ENCODE measurements around the gene ACR. TPM values are rescaled to one million over a fixed set of nuclear protein-coding genes. Genes with fewer than 3 reads are reported as not detected.

The ACR gene
- total RNA-seq, 4 donors from 2014 or later, result not detected

DNA sequence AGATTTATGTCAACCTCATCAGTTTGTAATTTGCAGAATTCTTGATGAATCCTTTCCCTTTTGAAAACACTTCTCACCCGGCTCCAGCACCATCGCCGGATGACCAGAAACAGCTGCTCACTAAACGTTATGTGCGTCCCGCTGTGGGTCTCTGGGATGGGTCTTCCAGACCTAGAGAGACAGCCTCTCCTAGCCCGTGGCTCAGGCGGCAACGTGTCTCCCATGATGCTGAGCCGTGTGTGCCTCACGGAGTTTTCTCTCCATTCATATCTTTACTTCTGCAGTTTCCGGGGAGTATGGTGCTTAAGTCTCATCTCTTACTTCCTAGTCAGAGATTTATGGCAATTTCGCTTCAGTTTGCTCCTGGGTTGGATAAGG, 25.0 kb upstream of the ACR start:
- no peaks in the 10 kb centered on the region for H3K27me3 ChIP-seq
- no peak for DNase-seq
- H3K4me3 ChIP-seq, result no peak overlapping the region
- no peaks in the 10 kb centered on the region for H3K36me3 ChIP-seq
- TF ChIP-seq POLR2A (IDR thresholded peaks at IDR 0.05), result no peak
- TF ChIP-seq, protein P1, sequence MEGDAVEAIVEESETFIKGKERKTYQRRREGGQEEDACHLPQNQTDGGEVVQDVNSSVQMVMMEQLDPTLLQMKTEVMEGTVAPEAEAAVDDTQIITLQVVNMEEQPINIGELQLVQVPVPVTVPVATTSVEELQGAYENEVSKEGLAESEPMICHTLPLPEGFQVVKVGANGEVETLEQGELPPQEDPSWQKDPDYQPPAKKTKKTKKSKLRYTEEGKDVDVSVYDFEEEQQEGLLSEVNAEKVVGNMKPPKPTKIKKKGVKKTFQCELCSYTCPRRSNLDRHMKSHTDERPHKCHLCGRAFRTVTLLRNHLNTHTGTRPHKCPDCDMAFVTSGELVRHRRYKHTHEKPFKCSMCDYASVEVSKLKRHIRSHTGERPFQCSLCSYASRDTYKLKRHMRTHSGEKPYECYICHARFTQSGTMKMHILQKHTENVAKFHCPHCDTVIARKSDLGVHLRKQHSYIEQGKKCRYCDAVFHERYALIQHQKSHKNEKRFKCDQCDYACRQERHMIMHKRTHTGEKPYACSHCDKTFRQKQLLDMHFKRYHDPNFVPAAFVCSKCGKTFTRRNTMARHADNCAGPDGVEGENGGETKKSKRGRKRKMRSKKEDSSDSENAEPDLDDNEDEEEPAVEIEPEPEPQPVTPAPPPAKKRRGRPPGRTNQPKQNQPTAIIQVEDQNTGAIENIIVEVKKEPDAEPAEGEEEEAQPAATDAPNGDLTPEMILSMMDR (IDR thresholded peaks at IDR 0.05), result no peak
- no peaks in the 10 kb centered on the region for H3K4me1 ChIP-seq
- H3K9me3 ChIP-seq, result no peaks in the 10 kb centered on the region
- no peak overlapping the region for H3K27ac ChIP-seq

DNA sequence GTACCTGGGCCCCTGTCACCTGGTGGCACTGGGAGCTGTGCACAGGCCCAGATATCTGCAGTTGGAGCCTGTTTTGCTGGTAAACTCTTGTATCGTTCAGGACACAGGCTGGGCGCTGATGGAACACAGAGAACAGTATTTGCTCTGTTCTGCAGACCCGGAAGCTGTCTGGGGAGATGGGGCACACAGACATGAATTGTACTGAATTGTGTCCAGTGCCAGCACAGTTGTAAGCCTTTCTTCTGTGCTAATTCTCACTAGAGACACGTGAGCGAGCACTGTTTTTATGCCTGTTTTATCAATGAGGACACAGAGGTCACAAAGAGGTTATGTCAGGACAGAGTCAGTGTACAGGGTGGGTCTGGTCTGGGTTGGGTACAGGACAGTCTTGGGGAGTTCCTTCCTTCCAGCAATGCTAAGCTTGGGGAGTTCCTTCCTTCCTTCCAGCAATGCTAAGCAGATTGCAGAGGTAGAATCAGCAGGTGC, 24.4 kb upstream of the ACR start:
- Histone ChIP-seq H3K4me1 (no peaks in the 10 kb centered on the region), H3K9me3 (no peaks in the 10 kb centered on the region), H3K36me3 (no peaks in the 10 kb centered on the region), H3K27ac (no peak overlapping the region), H3K27me3 (no peaks in the 10 kb centered on the region), H3K4me3 (no peak overlapping the region)
- no peak for TF ChIP-seq POLR2A (IDR thresholded peaks at IDR 0.05)
- TF ChIP-seq, protein P1 (IDR thresholded peaks at IDR 0.05), result no peak
- DNase-seq, result no peak

DNA sequence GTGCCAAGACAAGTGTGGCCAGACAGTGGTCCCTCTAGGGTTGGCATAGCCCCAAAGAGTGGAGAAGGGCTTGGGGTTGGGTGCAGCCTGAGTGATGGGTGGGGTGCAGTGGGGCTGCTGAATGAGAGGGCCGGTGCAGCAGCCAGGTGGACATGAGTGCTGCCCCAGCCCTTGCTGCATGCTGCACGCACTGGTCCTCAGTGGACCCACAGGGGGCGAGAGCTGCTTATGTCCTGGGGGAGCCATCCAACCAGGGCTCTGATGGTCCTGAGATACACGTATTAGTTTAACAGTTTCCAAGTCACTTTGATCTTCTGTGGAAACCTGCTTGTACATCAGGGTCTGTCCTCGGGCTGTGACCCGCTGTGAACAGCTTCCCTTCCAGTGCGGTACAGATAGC, 23.9 kb upstream of the ACR start:
- Histone ChIP-seq H3K9me3 (no peaks in the 10 kb centered on the region), H3K36me3 (no peaks in the 10 kb centered on the region), H3K4me1 (no peaks in the 10 kb centered on the region), H3K4me3 (no peak overlapping the region), H3K27ac (no peak overlapping the region), H3K27me3 (no peaks in the 10 kb centered on the region)
- no peak for TF ChIP-seq POLR2A (IDR thresholded peaks at IDR 0.05)
- TF ChIP-seq, protein P1 (IDR thresholded peaks at IDR 0.05), result no peak
- DNase-seq, result no peak

DNA sequence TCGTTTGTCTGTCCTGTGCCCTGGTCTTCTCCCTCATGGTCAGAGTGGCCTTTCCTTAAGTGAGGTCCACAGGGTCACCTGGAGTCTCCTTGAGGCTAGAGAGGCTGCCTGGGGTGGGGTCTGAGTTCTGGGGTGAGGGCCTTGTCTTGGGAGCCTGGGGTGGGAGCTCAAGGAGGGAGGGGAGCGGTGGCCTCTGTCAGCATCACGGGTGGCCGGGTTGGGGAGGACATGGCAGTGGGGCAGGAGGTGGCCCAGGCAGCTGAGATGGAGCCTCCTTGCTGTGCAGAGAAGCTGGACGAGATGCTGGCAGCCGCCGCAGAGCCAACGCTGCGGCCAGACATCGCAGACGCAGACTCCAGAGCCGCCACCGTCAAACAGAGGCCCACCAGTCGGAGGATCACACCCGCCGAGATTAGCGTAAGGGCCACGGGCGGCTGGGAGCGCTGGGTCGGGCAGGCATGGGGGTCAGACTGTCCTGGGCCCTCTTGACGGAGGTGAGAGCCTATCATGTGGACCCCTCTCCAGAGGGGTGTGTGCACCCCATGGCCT, 23.3 kb upstream of the ACR start:
- H3K27ac ChIP-seq, result no peak overlapping the region
- TF ChIP-seq, protein P1 (IDR thresholded peaks at IDR 0.05), result no peak
- TF ChIP-seq POLR2A (IDR thresholded peaks at IDR 0.05), result no peak
- no peak for DNase-seq
- no peaks in the 10 kb centered on the region for H3K4me1 ChIP-seq
- no peaks in the 10 kb centered on the region for H3K36me3 ChIP-seq
- no peaks in the 10 kb centered on the region for H3K27me3 ChIP-seq
- H3K9me3 ChIP-seq, result no peaks in the 10 kb centered on the region
- H3K4me3 ChIP-seq, result no peak overlapping the region

DNA sequence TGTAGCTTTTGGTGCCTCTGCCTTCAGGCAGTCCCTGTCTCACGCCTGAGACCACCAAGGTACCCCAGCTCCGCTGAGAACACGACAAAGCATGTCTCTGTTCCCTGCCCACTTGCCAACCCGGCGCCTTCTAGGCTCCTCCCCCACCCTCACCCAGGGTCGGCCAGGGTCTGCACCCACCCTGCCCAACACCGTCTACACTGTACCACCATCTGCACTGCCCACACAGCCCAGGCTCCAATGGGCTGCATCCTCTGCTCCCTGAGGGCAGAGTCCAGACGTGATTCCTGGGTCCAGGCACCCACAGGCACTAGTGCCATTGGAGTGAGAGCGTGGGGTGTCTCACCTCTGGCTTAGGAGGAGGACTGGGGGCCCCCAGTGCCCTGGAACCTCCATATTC, 22.8 kb upstream of the ACR start:
- H3K4me1 ChIP-seq, result no peaks in the 10 kb centered on the region
- TF ChIP-seq, protein P1 (IDR thresholded peaks at IDR 0.05), result no peak
- TF ChIP-seq POLR2A (IDR thresholded peaks at IDR 0.05), result no peak
- H3K4me3 ChIP-seq, result no peak overlapping the region
- no peaks in the 10 kb centered on the region for H3K36me3 ChIP-seq
- H3K9me3 ChIP-seq, result no peaks in the 10 kb centered on the region
- H3K27ac ChIP-seq, result no peak overlapping the region
- no peak for DNase-seq
- peaks cover 0 to 4% of the 10 kb centered on the region in 2 donors for H3K27me3 ChIP-seq

DNA sequence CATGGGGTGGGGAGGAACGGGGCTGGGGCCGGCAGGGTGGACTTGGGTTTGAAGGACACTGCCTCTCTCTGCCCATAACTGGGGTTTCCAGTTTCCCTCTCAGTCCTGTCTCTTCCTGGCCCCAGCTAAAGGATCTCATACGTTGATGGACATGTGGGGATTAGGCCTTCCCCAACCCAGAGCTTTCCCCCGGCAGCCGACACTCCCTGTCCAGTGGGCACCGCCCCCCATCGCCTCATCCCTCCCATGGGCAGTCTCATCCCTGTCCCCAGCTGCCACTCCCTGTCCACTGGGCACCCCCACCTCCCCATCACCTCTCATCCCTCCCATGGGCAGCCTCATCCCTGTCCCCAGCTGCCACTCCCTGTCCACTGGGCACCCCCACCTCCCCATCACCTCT, 22.2 kb upstream of the ACR start:
- DNase-seq, result no peak
- Histone ChIP-seq H3K4me1 (no peaks in the 10 kb centered on the region), H3K4me3 (no peak overlapping the region), H3K27ac (no peak overlapping the region), H3K36me3 (no peaks in the 10 kb centered on the region), H3K27me3 (peaks cover 0 to 4% of the 10 kb centered on the region in 2 donors), H3K9me3 (no peaks in the 10 kb centered on the region)
- TF ChIP-seq, protein P1 (IDR thresholded peaks at IDR 0.05), result no peak
- TF ChIP-seq POLR2A (IDR thresholded peaks at IDR 0.05), result no peak

Data from Peyer's patch (tissue), 4 donors.